IPS-NIHi7 (cell line): ENCODE data around the gene CCDC13.

Experiments used
- DNase-seq: peaks from one replicate; pipeline ENCODE4 v3.0.0; 2012; ENCODE audit warnings: mixed read lengths; ENCODE audit errors: extremely low spot score

Gene CCDC13

GRCh38 chr3:42753757-42754156, 19.3 kb downstream of the CCDC13 start:
- no peak for DNase-seq

- no peak for DNase-seq
Observed at GRCh38 chr3:42752961-42753360, 20.1 kb downstream of the CCDC13 start.

GRCh38 chr3:42752441-42752840, 20.6 kb downstream of the CCDC13 start:
- DNase-seq: no peak

GRCh38 chr3:42751609-42752008, 21.4 kb downstream of the CCDC13 start:
- DNase-seq: no peak

GRCh38 chr3:42750834-42751233, 22.2 kb downstream of the CCDC13 start:
- DNase-seq: no peak

- peak; percentile 71 for DNase-seq
Observed at GRCh38 chr3:42749753-42750231, 23.3 kb downstream of the CCDC13 start.

GRCh38 chr3:42749025-42749752, 23.9 kb downstream of the CCDC13 start:
- DNase-seq: no peak

- DNase-seq: no peak
Observed at GRCh38 chr3:42747581-42747980, 25.5 kb downstream of the CCDC13 start.

GRCh38 chr3:42746455-42747450, 26.3 kb downstream of the CCDC13 start:
- DNase-seq: no peak

- peak; percentile 2 for DNase-seq
Observed at GRCh38 chr3:42745776-42746454, 27.1 kb downstream of the CCDC13 start.

- DNase-seq: no peak
Observed at GRCh38 chr3:42745291-42745745, 27.7 kb downstream of the CCDC13 start.

GRCh38 chr3:42743204-42743995, 29.7 kb downstream of the CCDC13 start:
- no peak for DNase-seq

- no peak for DNase-seq
Observed at GRCh38 chr3:42742688-42743087, 30.4 kb downstream of the CCDC13 start.

- DNase-seq: no peak
Observed at GRCh38 chr3:42742259-42742658, 30.8 kb downstream of the CCDC13 start.

- no peak for DNase-seq
Observed at GRCh38 chr3:42741796-42742195, 31.3 kb downstream of the CCDC13 start.

- no peak for DNase-seq
Observed at GRCh38 chr3:42739401-42740158, 33.5 kb downstream of the CCDC13 start.

- no peak for DNase-seq
Observed at GRCh38 chr3:42736531-42736930, 36.5 kb downstream of the CCDC13 start.

- DNase-seq: peak; percentile 56
Observed at GRCh38 chr3:42736081-42736480, 37.0 kb downstream of the CCDC13 start.

- no peak for DNase-seq
Observed at GRCh38 chr3:42735615-42736014, 37.4 kb downstream of the CCDC13 start.

GRCh38 chr3:42735019-42735418, 38.0 kb downstream of the CCDC13 start:
- DNase-seq: no peak
